ENCODE data around the gene ALG14. TPM values are rescaled to one million over a fixed set of nuclear protein-coding genes. Genes with fewer than 3 reads are reported as not detected.

The ALG14 gene
- total RNA-seq, 4 donors from 2014 or later: 1.1 to 2.4 (median 1.4) TPM

DNA sequence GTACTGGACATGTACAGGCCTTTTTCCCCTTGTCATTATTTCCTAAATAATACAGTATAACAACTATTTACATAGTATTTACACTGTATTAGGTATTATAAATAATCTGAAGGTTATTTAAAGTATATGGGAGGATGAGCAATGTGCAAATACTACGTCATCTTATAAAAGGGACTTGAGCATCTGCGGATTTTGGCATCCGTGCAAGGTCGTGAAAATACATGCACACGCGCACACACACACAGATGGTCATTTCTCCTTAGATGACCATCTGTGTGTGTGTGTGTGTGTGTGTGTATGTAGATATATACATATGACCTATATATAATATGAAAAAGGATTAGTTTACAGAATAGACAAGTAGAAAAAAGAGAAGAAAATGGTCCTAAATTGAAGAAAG, 15.4 kb downstream of the ALG14 start:
- no peak for TF ChIP-seq CTCF (IDR thresholded peaks at IDR 0.05; ENCODE audit: low read depth)

DNA sequence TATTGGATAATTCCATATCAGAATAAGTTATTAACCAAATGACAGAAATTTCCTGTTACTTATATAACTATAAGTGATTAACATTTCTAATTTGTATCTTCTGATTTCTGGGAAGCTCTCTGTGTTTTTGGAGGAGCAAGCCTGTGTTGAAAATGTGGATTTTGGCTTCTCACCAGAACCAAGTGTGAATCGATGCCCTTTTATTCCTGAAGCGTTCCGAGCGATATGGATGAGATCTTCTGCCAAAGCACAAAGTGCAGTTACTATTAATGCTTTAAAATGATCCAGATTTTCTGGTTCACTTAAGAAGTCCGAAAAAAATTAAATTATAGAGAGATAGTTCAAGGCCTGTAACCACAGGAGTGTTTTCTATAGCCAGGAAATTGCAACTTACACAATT, 22.8 kb downstream of the ALG14 start:
- TF ChIP-seq CTCF (IDR thresholded peaks at IDR 0.05; ENCODE audit: low read depth): no peak

DNA sequence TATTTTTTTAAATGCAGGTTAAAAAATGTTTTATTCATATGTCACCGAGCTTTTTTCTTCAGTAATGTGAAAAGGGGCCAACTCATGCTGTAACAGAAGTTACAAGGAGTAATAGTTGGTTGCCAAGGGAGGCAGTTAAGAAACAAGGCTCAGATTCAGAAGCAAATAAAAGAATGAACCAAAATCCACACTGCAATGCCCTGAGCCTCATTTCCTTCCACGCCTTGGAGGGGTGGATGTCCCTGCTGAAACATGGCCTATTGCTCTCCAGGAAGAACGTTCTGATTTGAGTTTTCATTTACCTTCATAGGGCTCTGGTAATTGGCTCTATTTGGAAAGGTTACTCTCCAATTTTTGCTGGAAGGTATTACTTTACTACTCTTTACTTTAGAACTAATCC, 24.4 kb downstream of the ALG14 start:
- TF ChIP-seq CTCF (IDR thresholded peaks at IDR 0.05; ENCODE audit: low read depth): no peak

DNA sequence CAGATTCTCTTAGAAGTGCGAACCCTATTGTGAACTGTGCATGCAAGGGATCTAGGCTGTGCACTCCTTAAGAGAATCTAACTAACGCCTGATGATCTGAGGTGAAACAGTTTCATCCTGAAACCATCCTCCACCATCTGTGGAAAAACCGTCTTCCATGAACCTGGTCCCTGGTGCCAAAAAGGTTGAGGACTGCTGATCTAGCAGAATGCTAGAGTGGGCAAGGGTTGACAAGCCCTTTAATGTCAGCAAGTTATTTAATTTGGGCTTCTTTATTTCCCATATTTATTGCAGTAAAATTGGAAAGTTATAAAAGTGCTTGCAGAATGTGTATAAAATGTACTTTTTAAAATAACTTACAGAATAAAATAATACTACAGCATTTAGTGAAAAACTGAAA, 26.4 kb downstream of the ALG14 start:
- no peak for TF ChIP-seq CTCF (IDR thresholded peaks at IDR 0.05; ENCODE audit: low read depth)

GRCh38 chr1:95043141-95043980, 29.4 kb downstream of the ALG14 start:
- TF ChIP-seq CTCF (IDR thresholded peaks at IDR 0.05; ENCODE audit: low read depth): no peak

GRCh38 chr1:95042286-95042685, 30.5 kb downstream of the ALG14 start:
- no peak for TF ChIP-seq CTCF (IDR thresholded peaks at IDR 0.05; ENCODE audit: low read depth)

DNA sequence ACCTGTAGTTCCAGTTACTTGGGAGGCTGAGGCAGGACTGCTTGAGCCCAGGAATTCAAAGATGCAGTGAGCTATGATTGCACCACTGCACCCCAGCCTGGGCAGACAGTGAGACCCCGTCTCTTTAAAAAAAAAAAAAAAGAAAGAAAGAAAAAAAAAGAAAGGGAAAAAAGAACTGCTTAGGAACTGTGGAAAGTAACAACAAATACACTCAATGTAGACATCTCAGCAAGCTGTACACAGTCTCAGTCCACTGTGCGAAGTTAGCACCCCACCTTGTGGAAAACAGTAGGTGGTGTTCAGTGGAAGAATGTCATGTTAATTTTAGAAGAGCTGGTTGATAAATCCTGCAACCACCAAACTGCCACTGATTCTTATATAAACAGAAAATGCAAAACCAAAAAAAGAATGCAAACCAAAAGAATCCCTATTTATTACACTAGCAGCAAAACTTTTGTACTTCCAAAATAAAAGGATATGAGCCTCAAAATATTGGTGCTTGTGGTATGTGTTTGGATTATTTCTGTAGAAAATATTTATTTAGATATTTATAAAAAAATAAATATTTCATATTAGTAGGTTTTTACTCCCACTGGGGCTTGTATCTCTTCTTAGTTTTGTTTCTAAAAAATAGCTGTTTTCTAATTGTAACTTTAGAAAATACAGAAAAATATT, 31.1 kb downstream of the ALG14 start:
- TF ChIP-seq CTCF (IDR thresholded peaks at IDR 0.05; ENCODE audit: low read depth): no peak

Data from subcutaneous adipose tissue (tissue), 4 donors.